HepG2 (cell line): ENCODE measurements around the gene EIF1AD. TPM values are rescaled to one million over a fixed set of nuclear protein-coding genes. Genes with fewer than 3 reads are reported as not detected.

ENCODE experiments used
- AGO1 ChIP-seq: fragments of 200-400 bp; formaldehyde crosslinking; IDR thresholded peaks from 2 replicates; pipeline ENCODE4 v1.6.1; 2017; ENCODE audit warnings: mild to moderate bottlenecking, low read depth, low read length, moderate library complexity; ENCODE audit not compliant: poor library complexity, severe bottlenecking
- ARNT2 ChIP-seq: sonication (generic); formaldehyde crosslinking; IDR thresholded peaks from 2 replicates; pipeline ENCODE4 v1.8.0; 2022; ENCODE audit warnings: mild to moderate bottlenecking, low read depth, missing genetic modification reagents, moderate library complexity
- GZF1 ChIP-seq: sonication (generic); formaldehyde crosslinking; IDR thresholded peaks from 2 replicates; pipeline ENCODE4 v1.5.1; 2020; ENCODE audit warnings: mild to moderate bottlenecking, missing genetic modification reagents
- NCOA2 ChIP-seq: sonication (generic); formaldehyde crosslinking; IDR thresholded peaks from 2 replicates; pipeline ENCODE4 v1.8.0; 2022; ENCODE audit warnings: inconsistent platforms
- NR2F1 ChIP-seq, 2 experiments: fragments of 450-650 bp in 1 of 2; formaldehyde crosslinking in 1 of 2; IDR thresholded peaks; 2 replicates each; pipeline versions ENCODE4 v1.5.0 to v1.6.1; 2016 to 2020; ENCODE audit warnings: mild to moderate bottlenecking in 1 of 2, missing compliant biosample characterization in 1 of 2, missing genetic modification reagents in 1 of 2, moderate library complexity in 1 of 2
- PHF21A ChIP-seq: sonication (generic); formaldehyde crosslinking; IDR thresholded peaks from 2 replicates; pipeline ENCODE4 v1.5.0; 2020; ENCODE audit warnings: mild to moderate bottlenecking, missing genetic modification reagents
- SAP130 ChIP-seq: IDR thresholded peaks from 2 replicates; pipeline ENCODE4 v1.6.1; 2016; ENCODE audit warnings: low read depth
- SP5 ChIP-seq: IDR thresholded peaks from 2 replicates; pipeline ENCODE4 v1.6.1; 2016; ENCODE audit warnings: low read depth, borderline replicate concordance
- SPEN ChIP-seq: sonication (generic); formaldehyde crosslinking; IDR thresholded peaks from 2 replicates; pipeline ENCODE4 v1.5.1; 2020; ENCODE audit warnings: low read depth, mild to moderate bottlenecking, missing genetic modification reagents
- ZNF552 ChIP-seq: sonication (generic); formaldehyde crosslinking; IDR thresholded peaks from 2 replicates; pipeline ENCODE4 v1.9.0; 2022; ENCODE audit warnings: missing genetic modification reagents, mild to moderate bottlenecking, borderline replicate concordance
- ZNF839 ChIP-seq: sonication (generic); formaldehyde crosslinking; IDR thresholded peaks from 2 replicates; pipeline ENCODE4 v1.4.0; 2020; ENCODE audit warnings: missing genetic modification reagents, mild to moderate bottlenecking, borderline replicate concordance
- ZSCAN9 ChIP-seq: IDR thresholded peaks from 2 replicates; pipeline ENCODE4 v1.6.1; 2016; ENCODE audit warnings: borderline replicate concordance
- polyA plus RNA-seq, 8 experiments: library from polyadenylated mRNA; depleted of rRNA in 3 of 8; stranded (reverse) in 7 of 8; unstranded in 1 of 8; fragments of >200 nt; fragmentation: Illumina TruSeq in 4 of 8; extraction: Trizol in 4 of 8; gene quantifications; 2 replicates each; pipeline versions ENCODE4 v1.2.1 to v1.2.3, GENCODE V29; 2011 to 2016; ENCODE audit warnings: low read depth in 4 of 8, missing spikeins in 1 of 8, mixed read lengths in 1 of 8; ENCODE audit not compliant: insufficient read depth in 1 of 8
- total RNA-seq, 5 experiments: library from RNA; depleted of rRNA; stranded (reverse); fragments of >200 nt; fragmentation: Illumina TruSeq; extraction: Trizol; gene quantifications; 2 replicates each; pipeline ENCODE4 v1.2.3, GENCODE V29; 2016; ENCODE audit warnings: low read depth in 1 of 5
- TF ChIP-seq, protein P1 (sequence below): IDR thresholded peaks from 2 replicates; pipeline ENCODE4 v1.6.1; 2012; ENCODE audit warnings: inconsistent platforms
- TF ChIP-seq, protein P2 (sequence below): sonication (generic); formaldehyde crosslinking; IDR thresholded peaks from 2 replicates; pipeline ENCODE4 v1.4.0; 2020; ENCODE audit warnings: missing genetic modification reagents
- TF ChIP-seq, protein P3 (sequence below): sonication (generic); formaldehyde crosslinking; IDR thresholded peaks from 2 replicates; pipeline ENCODE4 v1.4.0; 2020; ENCODE audit warnings: missing genetic modification reagents; ENCODE audit errors: not compliant biosample characterization
- TF ChIP-seq, protein P4 (sequence below), 2 experiments: sonication (generic) in 1 of 2; formaldehyde crosslinking in 1 of 2; IDR thresholded peaks; 2 replicates each; pipeline versions ENCODE4 v1.6.1 to v1.9.0; 2014 to 2022; ENCODE audit warnings: antibody characterized with exemption in 1 of 2, borderline replicate concordance in 1 of 2, inconsistent platforms in 1 of 2, low read depth in 1 of 2, missing genetic modification reagents in 1 of 2

The EIF1AD gene
- total and polyA plus RNA-seq, 2 of the 13 experiments (the other 11 are each of a cell fraction or from before 2014, with no cell fraction given) = 18.2 to 30.8 TPM

DNA sequence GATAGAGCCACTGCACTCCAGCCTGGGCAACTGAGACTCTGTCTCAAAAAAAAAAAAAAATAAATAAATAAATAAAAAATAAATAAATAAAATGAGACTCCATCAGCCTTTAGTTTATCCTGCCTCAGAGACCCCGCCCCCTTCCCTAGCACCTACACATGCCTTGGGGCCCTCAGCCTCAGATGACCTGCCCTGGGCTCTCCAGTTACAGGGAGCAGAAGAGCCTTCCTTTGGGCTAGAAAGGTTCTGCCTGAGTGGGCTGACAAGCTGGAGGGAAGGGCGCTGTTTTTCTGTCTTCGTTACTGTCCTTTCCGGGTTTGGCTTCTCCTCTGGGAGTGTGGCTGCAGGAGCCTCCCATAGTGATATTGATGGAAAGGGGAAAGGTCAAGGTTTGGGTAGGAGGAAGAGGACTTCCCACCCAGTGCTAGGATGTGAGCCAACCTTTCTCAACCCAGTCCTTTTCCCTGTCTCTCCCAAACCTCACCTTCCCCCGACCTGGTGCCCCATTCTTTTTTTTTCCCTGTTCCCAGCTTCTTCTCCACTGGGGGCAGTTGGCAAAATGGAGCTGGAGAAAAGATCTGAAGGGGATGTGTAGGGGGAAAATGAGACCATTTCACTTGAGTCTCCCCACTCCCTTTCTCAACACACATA lies 48.7 kb upstream of the EIF1AD start (continued):
- TF ChIP-seq, protein P1, sequence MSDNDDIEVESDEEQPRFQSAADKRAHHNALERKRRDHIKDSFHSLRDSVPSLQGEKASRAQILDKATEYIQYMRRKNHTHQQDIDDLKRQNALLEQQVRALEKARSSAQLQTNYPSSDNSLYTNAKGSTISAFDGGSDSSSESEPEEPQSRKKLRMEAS = 0 out of 2 replicates have a peak, but pooled peaks have one; percentile 27
- TF ChIP-seq, protein P2, sequence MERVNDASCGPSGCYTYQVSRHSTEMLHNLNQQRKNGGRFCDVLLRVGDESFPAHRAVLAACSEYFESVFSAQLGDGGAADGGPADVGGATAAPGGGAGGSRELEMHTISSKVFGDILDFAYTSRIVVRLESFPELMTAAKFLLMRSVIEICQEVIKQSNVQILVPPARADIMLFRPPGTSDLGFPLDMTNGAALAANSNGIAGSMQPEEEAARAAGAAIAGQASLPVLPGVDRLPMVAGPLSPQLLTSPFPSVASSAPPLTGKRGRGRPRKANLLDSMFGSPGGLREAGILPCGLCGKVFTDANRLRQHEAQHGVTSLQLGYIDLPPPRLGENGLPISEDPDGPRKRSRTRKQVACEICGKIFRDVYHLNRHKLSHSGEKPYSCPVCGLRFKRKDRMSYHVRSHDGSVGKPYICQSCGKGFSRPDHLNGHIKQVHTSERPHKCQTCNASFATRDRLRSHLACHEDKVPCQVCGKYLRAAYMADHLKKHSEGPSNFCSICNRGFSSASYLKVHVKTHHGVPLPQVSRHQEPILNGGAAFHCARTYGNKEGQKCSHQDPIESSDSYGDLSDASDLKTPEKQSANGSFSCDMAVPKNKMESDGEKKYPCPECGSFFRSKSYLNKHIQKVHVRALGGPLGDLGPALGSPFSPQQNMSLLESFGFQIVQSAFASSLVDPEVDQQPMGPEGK (CRISPR knock-in tag) = 0 out of 2 replicates have a peak, but pooled peaks have one; percentile 6
- 0 out of 4 replicates have a peak, but pooled peaks of 1 of the 2 experiments have one; percentile 18 for TF ChIP-seq NR2F1 (CRISPR knock-in tag; IDR thresholded peaks at IDR 0.05)
- no peak for TF ChIP-seq ZNF552
- no peak for TF ChIP-seq PHF21A (CRISPR knock-in tag)
- no peak for TF ChIP-seq SP5 (CRISPR knock-in tag)
- TF ChIP-seq SAP130 = peak; percentile 44
- no peak for TF ChIP-seq ZNF839
- no peak for TF ChIP-seq NCOA2 (CRISPR knock-in tag)
- TF ChIP-seq GZF1 = no peak
- TF ChIP-seq ZSCAN9 = 0 out of 2 replicates have a peak, but pooled peaks have one; percentile 8
- no peak for TF ChIP-seq AGO1
- TF ChIP-seq, protein P3, sequence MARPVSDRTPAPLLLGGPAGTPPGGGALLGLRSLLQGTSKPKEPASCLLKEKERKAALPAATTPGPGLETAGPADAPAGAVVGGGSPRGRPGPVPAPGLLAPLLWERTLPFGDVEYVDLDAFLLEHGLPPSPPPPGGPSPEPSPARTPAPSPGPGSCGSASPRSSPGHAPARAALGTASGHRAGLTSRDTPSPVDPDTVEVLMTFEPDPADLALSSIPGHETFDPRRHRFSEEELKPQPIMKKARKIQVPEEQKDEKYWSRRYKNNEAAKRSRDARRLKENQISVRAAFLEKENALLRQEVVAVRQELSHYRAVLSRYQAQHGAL (CRISPR knock-in tag) = no peak
- TF ChIP-seq, protein P4, sequence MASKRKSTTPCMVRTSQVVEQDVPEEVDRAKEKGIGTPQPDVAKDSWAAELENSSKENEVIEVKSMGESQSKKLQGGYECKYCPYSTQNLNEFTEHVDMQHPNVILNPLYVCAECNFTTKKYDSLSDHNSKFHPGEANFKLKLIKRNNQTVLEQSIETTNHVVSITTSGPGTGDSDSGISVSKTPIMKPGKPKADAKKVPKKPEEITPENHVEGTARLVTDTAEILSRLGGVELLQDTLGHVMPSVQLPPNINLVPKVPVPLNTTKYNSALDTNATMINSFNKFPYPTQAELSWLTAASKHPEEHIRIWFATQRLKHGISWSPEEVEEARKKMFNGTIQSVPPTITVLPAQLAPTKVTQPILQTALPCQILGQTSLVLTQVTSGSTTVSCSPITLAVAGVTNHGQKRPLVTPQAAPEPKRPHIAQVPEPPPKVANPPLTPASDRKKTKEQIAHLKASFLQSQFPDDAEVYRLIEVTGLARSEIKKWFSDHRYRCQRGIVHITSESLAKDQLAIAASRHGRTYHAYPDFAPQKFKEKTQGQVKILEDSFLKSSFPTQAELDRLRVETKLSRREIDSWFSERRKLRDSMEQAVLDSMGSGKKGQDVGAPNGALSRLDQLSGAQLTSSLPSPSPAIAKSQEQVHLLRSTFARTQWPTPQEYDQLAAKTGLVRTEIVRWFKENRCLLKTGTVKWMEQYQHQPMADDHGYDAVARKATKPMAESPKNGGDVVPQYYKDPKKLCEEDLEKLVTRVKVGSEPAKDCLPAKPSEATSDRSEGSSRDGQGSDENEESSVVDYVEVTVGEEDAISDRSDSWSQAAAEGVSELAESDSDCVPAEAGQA (IDR thresholded peaks at IDR 0.05; ENCODE audit: low read depth) = no peak
- TF ChIP-seq, protein P4 (CRISPR knock-in tag; IDR thresholded peaks at IDR 0.05; ENCODE audit: borderline replicate concordance) = no peak
- TF ChIP-seq ARNT2 = 0 out of 2 replicates have a peak, but pooled peaks have one; percentile 25
- no peak for TF ChIP-seq SPEN (CRISPR knock-in tag)
- TF ChIP-seq, all 625 proteins: peak for 9
